Adrenal gland (tissue), 12 donors: ENCODE results near the gene GCGR. TPM values are rescaled to one million over a fixed set of nuclear protein-coding genes. Genes with fewer than 3 reads are reported as not detected.
A peak's percentile ranks its signal among the peaks of the same experiment; 100 is the strongest.

Source experiments
- DNase-seq, 7 donors: peaks; one replicate each; pipeline ENCODE4 v3.0.0-alpha.2; 2019 to 2020
- H3K27ac ChIP-seq, 5 donors: fragments of 200-600 bp; sonication (generic) in 4 of 5; 1 replicate in 3 of 5; 2 replicates in 2 of 5; pipeline versions ENCODE4 v1.5.1 to v1.8.0; 2016 to 2020; ENCODE audit warnings: mild to moderate bottlenecking in 1 of 5
- H3K27me3 ChIP-seq: fragments of 200-600 bp; 2 replicates; pipeline ENCODE4 v1.8.0; 2021
- H3K36me3 ChIP-seq, 2 donors: fragments of 200-600 bp; replicated peaks in 1 of 2; 1 replicate in 1 of 2; 2 replicates in 1 of 2; pipeline versions ENCODE4 v1.5.1 to v1.8.0; 2018 to 2022
- H3K4me1 ChIP-seq, 2 donors: fragments of 200-600 bp; replicated peaks in 1 of 2; 1 replicate in 1 of 2; 2 replicates in 1 of 2; pipeline versions ENCODE4 v1.5.1 to v1.8.0; 2018 to 2021
- H3K4me3 ChIP-seq, 4 donors: fragments of 200-600 bp; sonication (generic) in 3 of 4; one replicate each; pipeline ENCODE4 v1.5.1; 2016 to 2018
- H3K9me3 ChIP-seq, 3 donors: fragments of 200-600 bp; sonication (generic) in 1 of 3; replicated peaks in 1 of 3; 1 replicate in 2 of 3; 2 replicates in 1 of 3; pipeline versions ENCODE4 v1.5.1 to v1.8.0; 2016 to 2021
- CTCF ChIP-seq, 6 experiments: fragments of 450-650 bp in 4 of 6; fragments of 200-600 bp in 2 of 6; sonication (generic) in 1 of 6; IDR thresholded peaks; 1 replicate in 5 of 6; 2 replicates in 1 of 6; pipeline versions ENCODE4 v1.5.1 to v1.8.0; 2016 to 2021; ENCODE audit warnings: antibody characterized with exemption in 6 of 6, mild to moderate bottlenecking in 2 of 6, moderate library complexity in 1 of 6
- POLR2A ChIP-seq, 2 donors: fragments of 450-650 bp; IDR thresholded peaks; one replicate each; pipeline ENCODE4 v1.6.1; 2017; ENCODE audit warnings: antibody characterized with exemption in 2 of 2, mild to moderate bottlenecking in 2 of 2, moderate library complexity in 1 of 2
- WGBS, 4 donors: extraction: QIAGEN DNeasy Blood & Tissue Kit in 2 of 4; methylation state at CpG; one replicate each; pipeline versions ENCODE4 v1.1.5 to v1.1.7; 2013 to 2017; 5-methylcytosine and 5-hydroxymethylcytosine counted together
- intact Hi-C, 2 donors: fragments of 100-400 bp; cut with DNase I; formaldehyde crosslinking; loops; one replicate each; pipeline versions ENCODE4 v1.14.1 to v1.15.0; 2022 to 2023
- polyA plus RNA-seq, 3 donors: library from polyadenylated mRNA; stranded (reverse); fragments of 200-250 nt in 2 of 3; fragments of 350-450 nt in 1 of 3; fragmentation: Illumina TruSeq in 1 of 3; extraction: RNeasy Lipid Tissue Mini Kit (QIAGEN cat#74804) in 1 of 3; gene quantifications; one replicate each; pipeline ENCODE4 v1.2.3, GENCODE V29; 2013 to 2014
- total RNA-seq, 9 donors: library from RNA; depleted of rRNA in 4 of 9; stranded (reverse); fragments of >200 nt in 4 of 9; fragments of 120-200 nt in 1 of 9; fragmentation: NEBNext Ultra II Directional in 1 of 9; extraction: Animal tissue kit (Norgen Biotek cat#: 25700) in 1 of 9; gene quantifications; one replicate each; pipeline versions ENCODE4 v1.1.0 to v1.2.4, GENCODE V29; 2013 to 2023
- donor health status: healthy with polysubstance abuse.
- donor health status: Bipolar disorder and iron deficiency.
- donor health status: DM: yes; HTN: yes; CAD: no.
- donor health status: DM: no; HTN: no; CAD: no.
- donor health status: DM: no; HTN: no; CAD: no.
- donor health status: DM: yes; HTN: yes; CAD: no.

The GCGR gene
- total and polyA plus RNA-seq, 12 donors: 0.11 to 48.7 (median 2.1) TPM; not detected in 3

GRCh38 chr17:81842378-81842724 is 38.4 kb downstream of the GCGR start:
- Histone ChIP-seq H3K4me1 (peaks cover 4 to 26% of the 10 kb centered on the region in 2 donors), H3K4me3 (no peak overlapping the region), H3K9me3 (no peaks in the 10 kb centered on the region), H3K27ac (peak overlapping the region; percentile 45 to 89 (median 81)), H3K36me3 (peaks cover 0 to 43% of the 10 kb centered on the region in 2 donors), H3K27me3 (no peaks in the 10 kb centered on the region)
- intact Hi-C loops: no loop called here
- WGBS, 4 donors: 85 to 100% (median 94%) methylated on average over 7 to 11 of the region's 11 CpGs
- no peak for TF ChIP-seq CTCF (IDR thresholded peaks at IDR 0.05)
- no peak for TF ChIP-seq POLR2A (IDR thresholded peaks at IDR 0.05)
- no peak for DNase-seq

DNA sequence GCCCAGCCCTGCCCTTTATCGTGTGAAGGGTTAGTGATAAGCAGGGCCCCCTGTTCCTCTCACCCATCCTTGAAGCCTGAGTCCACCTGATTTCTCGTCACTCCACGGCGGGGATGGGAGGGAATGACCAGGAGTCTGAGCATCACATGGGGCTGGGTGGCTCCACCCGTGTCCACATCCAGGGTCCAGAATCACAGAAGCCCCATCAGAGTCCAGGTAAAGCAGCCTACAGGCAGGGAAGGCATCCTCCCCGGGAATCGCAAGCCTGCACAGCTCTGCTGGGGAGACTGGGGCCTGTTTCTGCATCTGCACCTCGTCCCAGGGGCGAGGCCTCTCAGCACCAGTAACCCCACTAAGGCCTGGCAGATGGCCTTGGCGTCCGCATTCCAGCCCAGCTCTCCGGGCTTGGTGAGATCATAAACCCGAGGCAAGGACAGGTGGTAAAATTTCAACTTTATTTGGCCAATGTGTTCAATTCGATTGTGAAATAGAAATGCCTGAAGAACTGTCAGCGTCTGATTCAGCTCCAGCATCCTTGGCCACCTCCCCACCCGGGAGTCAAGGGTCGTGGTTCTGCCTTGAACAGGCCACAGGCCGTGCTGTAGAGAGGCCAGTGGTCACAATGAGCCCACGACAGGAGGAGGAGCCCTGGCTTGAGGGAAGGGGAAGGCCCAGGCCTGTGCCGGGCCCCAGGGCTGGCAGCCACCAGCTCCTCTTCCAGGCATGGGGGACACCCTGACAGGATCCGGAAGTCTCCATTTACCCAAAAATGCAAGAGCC is 39.0 kb downstream of the GCGR start:
- no peak overlapping the region for H3K4me3 ChIP-seq
- TF ChIP-seq POLR2A (IDR thresholded peaks at IDR 0.05): peak in 1 of 2 donors; percentile 55
- TF ChIP-seq CTCF (IDR thresholded peaks at IDR 0.05): no peak
- DNase-seq: peak; percentile 64 to 93 (median 88)
- intact Hi-C loops: no loop called here
- peak overlapping the region; percentile 45 to 89 (median 81) for H3K27ac ChIP-seq
- H3K36me3 ChIP-seq: peaks cover 0 to 48% of the 10 kb centered on the region in 2 donors
- no peaks in the 10 kb centered on the region for H3K9me3 ChIP-seq
- WGBS, 4 donors: 38 to 67% (median 45%) methylated on average over 12 to 21 of the region's 21 CpGs
- peaks cover 4 to 26% of the 10 kb centered on the region in 2 donors for H3K4me1 ChIP-seq
- H3K27me3 ChIP-seq: no peaks in the 10 kb centered on the region

- no peak for DNase-seq
These were observed 39.9 kb downstream of the GCGR start for GRCh38 chr17:81843713-81844326.

More at GRCh38 chr17:81843713-81844326, 39.9 kb downstream of the GCGR start:
- 87 to 91% (median 89%) methylated on average over 20 to 30 of the region's 30 CpGs for WGBS, 4 donors
- H3K36me3 ChIP-seq: peaks cover 0 to 54% of the 10 kb centered on the region in 2 donors
- intact Hi-C loops: no loop called here
- no peaks in the 10 kb centered on the region for H3K9me3 ChIP-seq
- H3K27ac ChIP-seq: peak overlapping the region; percentile 45 to 89 (median 81)
- TF ChIP-seq POLR2A (IDR thresholded peaks at IDR 0.05) (no peak), CTCF (IDR thresholded peaks at IDR 0.05) (no peak)
- H3K27me3 ChIP-seq: no peaks in the 10 kb centered on the region
- H3K4me1 ChIP-seq: peaks cover 4 to 26% of the 10 kb centered on the region in 2 donors
- no peak overlapping the region for H3K4me3 ChIP-seq
